GM19035 (cell line): ENCODE data around the gene TFCP2L1.
"Not testable (repeated sequence)": the region's sequence is repeated elsewhere in the genome, so short reads cannot be mapped to it uniquely, and the experiment has no call there.

Source experiments
- ATAC-seq: cut with Tn5 transposase; IDR thresholded peaks from one replicate; pipeline ENCODE4 v1.9.1; 2021; ENCODE audit not compliant: unreplicated experiment

The TFCP2L1 gene

DNA sequence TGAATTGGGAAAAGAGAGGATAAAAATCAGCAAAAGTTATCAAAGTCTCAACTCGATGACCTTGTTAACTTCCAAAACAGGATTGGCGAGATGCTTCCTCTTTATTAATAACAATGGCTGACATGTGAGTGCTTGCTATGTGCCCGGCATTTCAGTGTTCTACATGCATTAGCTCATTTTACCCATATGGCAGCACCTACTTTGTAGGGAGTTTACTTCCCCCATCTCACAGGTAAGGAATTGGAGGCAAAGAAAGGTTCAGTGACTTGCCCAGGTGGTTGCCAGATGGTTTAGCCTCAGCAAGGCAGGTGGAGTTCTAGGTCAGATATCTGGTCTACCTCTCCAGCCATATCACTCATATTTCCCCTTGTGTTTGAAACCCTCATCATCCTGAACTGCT, 12.4 kb downstream of the TFCP2L1 start:
- no peak for ATAC-seq

DNA sequence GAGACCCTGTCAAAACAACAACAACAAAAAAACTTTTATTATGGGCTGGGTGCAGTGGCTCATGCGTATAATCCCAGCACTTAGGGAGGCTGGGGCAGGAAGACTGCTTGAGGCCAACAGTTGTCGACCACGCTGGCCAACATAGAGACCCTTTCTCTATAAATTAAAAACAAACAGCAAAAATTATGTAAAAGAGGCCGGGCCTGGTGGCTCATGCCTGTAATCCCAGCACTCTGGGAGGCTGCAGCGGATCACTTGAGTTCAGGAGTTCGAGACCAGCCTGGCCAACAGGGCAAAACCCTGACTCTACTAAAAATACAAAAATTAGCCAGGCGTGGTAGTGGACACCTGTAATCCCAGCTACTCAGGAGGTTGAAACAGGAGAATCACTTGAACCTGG, 15.6 kb downstream of the TFCP2L1 start:
- not testable (repeated sequence) for ATAC-seq

DNA sequence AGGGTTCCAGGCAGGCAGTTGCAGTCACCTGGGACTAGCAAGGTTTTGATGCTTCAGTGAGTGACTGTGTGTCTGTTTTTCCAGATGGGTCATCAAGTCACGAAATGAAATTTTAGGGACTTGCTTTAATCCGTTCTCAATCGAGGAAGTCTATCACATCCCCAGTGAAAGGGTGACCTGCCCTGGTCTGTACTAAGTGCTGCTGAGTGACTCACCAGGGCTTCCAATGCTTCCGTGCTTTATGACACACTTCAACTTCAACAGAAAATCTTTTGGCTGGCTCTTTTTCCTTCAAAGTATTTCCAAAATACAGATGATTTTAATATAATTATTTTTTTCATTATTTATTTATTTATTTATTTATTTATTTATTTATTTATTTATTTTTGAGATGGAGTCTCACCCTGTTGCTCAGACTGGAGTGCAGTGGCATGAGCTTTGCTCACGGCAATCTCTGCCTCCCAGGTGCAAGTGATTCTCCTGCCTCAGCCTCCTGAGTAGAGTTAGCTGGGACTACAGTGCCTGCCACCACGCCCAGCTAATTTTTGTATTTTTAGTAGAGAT, 18.4 kb downstream of the TFCP2L1 start:
- no peak for ATAC-seq

DNA sequence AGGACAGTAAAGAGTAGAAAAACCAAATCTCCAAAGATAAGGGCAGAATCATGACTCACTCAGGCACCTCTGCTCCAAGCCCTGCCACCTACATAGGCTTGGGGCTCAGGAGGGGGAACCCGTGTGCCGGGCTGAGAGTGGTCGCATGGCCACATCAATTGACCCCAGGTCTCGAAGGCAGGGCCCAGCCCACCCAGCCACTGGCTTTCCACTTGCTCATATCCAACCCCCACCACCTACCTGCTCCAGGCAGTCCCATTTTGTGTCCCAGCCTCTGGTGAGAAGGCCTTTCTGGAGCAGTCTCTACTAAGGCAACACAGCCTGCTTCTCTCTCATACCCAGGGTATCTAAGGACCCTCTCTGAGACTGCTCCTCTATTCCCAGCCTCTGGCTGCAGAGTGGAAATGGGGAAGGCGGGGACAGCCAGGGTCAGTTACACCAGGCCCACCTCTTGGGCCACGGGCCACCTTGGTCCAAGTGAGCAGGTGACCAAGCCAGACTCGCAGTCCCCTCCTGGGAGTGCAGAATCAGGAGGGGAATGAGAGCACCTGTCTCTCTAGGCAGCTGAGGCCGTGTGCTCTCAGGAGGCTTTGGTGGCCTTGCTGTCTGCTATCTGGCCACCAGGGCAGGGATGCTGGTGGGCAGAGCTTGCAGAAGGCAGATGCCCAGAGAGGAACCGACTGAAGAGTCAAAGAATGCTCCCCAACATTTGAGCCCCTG, 20.8 kb downstream of the TFCP2L1 start:
- no peak for ATAC-seq

DNA sequence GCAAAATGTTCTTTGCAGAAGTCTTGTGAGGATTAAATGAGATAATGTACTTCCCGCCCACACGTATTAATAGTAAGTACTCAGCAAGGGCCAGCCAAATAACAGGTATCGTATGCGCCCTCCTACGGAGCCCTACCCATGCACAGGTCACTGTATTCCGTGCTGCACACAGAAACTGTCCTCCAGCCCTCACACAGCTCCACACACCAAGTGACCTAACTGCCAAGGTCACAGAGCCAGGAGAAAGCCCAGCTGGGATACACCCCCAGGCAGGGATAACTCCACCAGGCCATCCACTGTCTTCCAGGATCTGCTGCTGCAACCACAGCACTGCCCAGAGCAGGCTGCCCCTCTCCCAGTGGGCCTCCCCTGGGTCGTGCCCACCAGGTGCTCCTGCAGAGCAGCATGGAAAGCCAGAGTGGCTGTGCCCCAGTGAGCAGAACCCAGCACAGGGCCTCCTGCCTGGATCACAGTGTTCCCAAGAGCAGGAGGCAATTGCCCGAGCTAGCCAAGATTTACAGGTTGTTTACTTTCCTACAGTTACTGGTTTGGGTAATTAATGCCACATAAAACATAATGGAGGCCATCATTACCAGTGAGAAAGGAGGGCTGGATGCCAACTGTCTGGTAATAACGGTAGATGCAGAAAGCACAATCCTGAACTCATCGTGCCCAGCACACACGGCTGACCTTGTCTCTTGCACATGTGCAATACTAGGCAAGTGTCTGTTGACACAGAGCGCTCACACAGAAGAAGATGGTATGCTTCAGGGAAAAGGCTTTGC, 24.4 kb downstream of the TFCP2L1 start:
- ATAC-seq: no peak

DNA sequence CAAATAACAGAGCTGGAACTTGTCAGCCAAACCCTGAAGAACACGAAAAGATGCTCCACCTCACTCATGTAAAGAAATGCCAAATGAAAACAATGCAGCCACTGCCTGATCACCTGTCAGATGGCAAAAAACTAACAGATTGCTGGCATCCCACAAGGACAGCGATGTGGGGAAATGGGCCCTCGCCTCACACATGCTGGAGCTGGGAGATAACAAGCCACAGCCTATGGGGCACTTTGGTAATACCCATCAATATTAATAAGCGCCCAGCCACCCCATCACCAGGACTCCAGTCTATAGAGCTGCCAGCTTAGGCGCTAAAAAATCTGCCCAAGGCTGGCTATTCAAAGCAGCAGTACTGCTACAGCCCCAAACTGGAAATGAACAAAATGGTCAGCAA, 27.0 kb downstream of the TFCP2L1 start:
- no peak for ATAC-seq

DNA sequence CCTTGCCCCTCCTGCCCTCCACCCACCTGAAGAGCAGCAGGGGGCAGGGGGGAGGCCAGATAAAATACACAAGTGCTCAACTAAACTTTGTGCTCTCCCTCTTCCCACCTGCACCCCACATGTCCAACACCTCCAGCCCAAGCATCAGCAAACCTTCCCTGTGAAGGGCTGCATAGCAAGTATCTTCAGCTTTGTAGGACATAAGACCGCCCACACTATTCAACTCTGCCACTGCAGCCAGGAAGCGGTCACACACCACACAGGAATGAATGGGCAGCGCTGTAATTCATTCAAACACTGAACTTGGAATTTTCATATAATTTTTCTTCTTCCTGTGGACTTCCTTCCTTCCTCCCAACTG, 27.5 kb downstream of the TFCP2L1 start:
- no peak for ATAC-seq

DNA sequence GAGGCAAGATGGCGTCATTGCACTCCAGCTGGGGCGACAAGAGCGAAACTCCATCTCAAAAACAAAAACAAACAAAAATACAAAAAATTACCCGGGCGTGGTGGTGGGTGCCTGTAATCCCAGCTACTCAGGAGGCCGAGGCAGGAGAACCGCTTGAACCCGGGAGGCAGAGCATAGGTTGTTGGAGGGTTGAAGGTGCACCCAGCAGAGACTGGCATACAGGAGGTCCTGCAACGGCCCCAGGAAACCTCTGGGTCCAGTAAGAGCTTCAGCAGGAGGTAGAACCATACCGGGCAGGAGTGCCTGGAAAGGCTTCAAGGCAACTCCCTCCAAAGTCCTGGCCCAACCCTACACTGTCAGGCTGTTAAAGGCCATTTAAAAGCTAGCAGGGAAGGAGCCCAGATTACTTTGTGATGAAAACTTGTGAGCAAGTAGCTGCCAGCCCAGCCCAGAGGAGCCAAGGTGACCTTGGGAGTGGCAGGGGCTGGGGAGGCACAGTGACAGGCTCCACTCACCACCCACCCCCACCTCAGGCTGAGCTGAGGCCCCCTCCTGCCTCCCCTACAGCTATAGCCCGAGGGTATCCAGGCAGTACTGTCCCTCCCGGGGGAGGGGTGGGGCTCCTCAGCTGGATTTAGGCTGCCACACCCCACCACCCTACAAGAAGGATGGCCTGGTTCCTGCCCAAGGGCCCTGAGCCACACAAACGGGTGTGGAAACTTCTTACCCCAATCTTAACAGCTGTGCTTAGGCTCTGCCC, 28.1 kb downstream of the TFCP2L1 start:
- ATAC-seq: no peak

DNA sequence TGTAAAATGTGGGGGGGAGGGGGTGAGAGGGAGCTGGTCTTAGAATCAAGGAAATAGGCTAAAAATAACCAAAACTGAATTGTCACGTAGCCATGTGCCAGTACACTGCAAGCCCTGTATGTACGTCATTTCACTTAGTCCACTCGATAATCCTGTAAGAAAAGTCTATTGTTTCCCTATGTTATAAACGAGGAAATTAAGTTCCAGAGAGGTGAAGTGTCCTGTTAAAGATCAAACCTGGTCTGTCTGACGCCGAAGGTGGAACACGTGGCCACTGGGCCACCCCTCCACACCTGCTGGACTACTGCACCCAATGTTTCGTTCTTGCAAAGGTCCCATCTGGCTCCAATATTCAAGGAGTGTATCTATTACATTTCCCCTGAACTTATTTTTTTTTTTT, 29.6 kb downstream of the TFCP2L1 start:
- ATAC-seq: no peak

DNA sequence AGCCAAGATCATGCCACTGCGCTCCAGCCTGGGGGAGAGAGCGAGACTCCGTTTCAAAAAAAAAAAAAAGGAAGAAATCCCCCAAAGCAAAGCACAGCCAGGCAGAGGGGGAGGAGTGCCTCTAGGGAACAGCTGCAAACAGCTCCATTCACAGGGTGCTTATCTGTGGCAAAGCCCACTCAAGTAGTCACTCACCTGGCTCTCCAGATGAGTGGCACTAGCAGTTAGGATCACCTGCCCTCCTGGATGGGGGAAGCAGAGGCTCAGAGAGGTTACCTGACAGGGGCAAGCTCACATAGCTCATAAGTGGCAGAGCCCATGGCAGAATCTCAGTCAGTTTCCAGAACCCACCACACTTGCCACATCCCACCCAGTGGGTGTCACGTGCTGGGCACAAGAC, 30.3 kb downstream of the TFCP2L1 start:
- no peak for ATAC-seq

DNA sequence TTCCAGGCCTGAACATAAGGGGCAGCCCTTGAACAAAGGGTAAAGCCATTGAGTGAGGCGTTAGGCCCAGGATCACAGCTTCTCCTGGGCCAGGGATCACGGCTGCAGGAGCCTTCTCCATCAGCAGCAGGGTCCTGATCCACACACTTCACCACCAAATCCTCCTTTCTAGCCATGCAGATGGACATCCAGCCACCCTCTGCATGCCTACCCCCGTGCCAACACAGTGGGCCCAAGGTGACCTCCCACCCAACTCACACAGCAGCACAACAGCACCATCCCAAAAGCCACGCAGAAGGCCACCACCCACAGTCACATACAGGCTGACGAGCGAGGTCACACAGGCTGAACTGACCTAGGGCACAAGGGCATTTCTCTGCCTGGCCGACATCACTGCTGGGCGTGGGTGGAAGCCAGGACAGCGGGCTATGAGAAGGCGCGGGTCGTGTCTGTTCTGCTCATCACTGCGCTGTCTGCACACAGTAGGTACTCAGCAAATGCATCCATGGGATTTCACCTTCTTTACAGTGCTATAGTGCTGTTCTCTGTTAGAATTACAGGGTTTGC, 31.2 kb downstream of the TFCP2L1 start:
- ATAC-seq: no peak

DNA sequence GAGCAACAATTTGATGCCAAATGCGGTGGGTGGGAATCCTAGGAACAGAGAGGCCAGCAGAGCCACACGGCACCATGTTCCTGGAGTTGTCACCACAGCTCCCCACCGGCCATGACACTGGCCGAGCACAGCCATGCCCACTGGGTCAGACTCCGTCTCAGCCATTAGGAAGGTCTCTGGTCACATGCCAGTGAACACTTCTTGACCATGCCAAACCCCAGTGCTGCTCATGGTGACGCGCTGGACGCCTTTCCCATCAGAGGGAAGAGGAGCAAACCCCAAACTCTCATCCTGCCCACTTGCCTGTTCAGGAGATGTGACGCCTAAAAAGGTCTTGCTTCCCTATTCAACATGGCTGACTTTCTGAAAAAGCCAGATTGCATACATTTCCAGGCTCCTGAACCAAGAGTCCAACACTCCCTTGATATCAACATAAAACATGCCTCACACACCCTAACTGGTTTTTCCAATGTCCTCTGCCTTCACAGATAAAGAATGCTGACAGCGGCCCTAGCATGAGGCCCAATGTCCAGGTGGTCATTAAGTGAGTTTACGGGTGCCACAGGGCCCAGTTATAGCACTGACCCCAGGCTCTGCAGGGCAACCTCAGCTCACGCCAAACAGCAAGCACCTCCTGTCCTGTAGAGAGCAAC, 31.9 kb downstream of the TFCP2L1 start:
- ATAC-seq: no peak

DNA sequence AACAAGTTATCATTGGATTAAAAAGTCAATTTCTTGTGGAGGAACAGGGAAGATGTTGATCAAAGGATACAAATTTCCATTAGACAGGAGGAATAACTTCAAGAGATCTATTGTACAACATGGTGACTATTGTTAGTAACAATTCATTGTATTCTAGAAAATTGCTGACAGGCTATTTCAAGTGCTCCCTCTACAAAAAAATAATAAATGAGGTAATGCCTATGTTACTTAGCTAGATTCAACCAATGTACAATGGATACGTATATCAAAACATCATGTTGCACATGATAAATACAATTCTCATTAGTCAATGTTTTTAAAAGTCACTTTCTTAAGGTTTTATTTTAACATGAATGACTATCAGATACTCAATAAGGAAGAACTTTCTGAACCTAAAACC, 33.5 kb downstream of the TFCP2L1 start:
- no peak for ATAC-seq

DNA sequence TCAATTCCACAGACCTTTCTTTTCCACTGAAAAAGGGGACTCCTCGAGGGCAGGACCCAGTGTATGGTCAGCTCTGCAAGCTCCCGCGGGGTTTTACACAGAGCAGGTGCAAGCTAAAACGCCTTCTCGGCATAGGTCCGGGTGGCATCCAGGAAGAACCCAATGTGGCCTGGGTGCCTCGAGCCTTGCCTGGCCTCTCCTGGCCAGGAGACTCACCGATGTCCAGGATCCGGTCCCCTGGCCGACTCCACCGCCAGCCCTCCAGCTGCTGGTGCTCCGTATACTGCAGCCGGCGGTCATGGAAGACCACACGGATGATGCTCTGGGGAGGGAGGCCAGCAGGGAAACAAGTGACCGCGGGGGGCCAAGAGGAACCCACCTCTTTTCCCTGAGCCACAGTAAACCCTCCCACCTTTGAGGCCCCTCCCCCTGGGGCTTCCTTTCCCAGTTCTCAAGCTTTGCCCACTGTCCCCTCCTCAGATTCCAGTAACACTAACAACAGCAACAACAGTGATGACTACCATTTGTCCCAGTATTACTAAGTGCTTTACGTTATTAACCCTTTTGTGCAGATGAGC, 36.1 kb downstream of the TFCP2L1 start:
- ATAC-seq: no peak

DNA sequence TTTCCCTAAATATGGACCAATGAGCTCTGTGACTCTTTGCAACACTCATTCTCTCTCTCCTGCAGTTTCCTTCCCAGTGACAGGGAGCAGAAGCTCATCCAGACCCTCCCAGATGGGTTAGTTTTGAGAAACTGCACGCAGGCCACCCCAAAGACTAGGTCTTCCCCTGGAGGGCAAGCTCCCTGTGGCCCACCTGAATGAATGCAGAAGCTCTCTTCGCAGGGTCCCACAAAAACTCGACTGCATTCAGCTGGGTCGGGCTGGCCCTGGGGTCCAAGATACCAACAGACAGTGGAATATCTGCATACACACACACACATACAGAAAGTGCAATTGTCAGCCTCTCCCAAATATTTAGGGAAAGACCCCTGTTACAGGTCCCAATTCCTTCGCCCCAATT, 37.0 kb downstream of the TFCP2L1 start:
- ATAC-seq: no peak

DNA sequence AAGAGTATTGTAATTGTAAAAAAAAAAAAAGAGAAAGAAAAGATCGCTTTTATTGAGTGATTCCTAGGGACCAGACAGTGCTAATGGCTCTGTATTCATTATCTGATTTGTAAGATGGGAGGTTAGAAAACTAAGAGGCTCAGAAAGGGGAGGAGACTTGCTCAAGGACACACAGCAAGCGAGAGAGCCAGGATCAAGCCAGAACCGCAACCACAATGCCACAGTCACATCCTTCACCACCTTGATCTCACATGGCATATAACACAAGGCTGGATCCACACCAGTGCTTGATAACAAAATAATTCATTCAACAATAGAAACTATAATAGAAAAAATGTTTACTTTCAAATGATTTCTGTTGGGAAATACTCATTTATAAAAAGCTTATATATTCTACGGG, 37.5 kb downstream of the TFCP2L1 start:
- no peak for ATAC-seq

DNA sequence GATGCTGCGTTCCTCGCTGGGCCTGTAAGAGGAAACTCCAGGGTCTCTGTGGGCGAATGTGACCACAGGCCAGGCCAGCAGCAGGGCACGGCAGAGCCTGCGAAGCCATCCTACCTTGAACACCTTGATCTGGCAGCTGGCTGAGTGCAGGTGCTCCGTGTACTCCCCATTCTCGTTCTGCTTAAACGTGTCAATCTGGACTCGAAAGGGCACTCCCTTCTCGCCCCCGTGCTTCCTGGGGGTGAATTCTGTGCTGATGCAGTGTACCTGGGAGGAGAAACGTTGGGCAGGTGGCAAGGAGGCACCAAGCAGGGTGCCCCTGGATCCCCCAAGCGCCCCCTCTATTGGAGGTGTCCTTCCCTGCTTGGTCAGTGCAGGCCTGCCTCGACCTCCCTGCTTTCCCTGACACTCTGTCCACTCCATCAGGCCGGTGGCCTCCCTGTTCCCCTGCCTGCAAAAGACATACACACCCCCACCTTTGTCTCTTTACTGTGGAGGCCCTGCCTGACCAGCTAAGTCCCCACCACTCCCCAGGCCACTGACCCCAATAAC, 38.2 kb downstream of the TFCP2L1 start:
- no peak for ATAC-seq

DNA sequence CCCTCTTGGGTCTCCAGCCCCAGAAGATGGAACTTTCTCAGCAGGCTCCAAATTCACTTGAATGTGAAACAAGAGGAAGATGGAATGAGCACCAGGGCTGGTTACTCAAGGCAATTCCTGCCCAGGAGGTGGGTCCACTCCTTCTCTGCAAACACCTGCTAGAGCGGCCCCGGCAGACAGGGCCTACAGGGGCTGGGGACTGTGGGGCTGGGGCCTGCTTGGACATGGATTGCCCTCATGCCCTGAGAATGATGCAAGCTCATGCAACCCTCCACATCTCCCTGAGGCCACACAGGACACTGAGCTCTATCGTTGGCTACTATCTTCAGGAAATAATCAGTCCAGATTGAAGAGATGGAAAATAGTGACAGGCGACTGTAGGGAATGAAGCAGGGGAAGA, 39.1 kb downstream of the TFCP2L1 start:
- no peak for ATAC-seq

DNA sequence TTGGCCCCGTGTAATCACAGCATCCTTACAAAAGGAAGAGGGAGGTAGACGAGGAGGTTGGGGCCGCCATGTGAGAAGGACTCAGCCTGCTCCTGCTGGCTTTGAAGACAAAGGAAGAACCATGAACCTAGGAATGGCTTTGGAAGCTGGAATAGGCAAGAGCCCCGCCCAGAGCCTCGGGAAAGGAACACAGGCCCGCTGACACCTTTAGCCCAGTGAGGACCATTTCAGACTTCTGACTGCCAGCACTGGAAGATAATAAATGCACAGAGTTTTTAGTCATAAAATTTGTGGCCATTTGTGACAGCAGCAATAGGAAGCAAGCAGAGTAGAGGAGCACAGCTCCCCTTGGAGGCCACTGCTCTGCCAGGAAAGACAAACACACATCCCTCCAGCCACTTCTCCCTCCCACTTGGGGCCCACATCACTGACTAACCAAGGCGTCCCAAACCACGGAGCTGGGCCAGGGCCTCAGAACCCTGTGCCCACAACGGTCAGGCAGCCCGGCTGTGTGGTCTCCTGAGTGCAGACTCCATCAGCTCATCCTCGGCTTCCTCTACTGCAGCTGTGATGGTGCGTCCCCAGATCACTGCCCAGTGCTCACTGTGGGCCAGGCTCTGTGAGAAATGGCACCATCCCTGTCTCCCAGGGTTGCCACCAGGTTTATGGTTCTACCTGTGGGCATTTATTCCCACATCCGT, 39.7 kb downstream of the TFCP2L1 start:
- no peak for ATAC-seq

DNA sequence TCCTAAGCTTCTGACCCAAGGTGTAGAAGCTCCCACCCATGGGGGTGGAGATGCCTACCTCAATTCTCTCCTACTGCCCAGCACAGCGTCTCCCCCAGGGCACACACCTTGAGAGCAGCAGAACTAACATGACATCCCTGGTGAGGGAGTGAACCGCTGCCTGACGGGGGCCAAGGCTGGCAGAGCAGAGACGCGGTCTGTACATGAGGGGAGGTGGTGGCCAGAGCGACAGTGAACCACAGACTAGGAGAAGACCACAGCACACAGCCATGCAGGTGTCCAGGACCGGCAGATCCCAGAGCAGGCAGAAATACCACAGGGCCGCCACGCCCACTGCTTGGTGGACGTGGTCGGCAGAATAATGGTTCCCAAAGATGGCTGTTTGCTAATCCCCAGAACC, 40.4 kb downstream of the TFCP2L1 start:
- ATAC-seq: no peak
